NCI-H748 (cell line): ENCODE data around the gene OR10G8.

Experiments
- DNase-seq: peaks from one replicate; lab custom pipeline; 2025; ENCODE audit not compliant: unreplicated experiment; lab: John Stamatoyannopoulos, UW

Gene OR10G8

GRCh38 chr11:124077266-124077665 is 50.7 kb downstream of the OR10G8 start:
- DNase-seq, result no peak

DNA sequence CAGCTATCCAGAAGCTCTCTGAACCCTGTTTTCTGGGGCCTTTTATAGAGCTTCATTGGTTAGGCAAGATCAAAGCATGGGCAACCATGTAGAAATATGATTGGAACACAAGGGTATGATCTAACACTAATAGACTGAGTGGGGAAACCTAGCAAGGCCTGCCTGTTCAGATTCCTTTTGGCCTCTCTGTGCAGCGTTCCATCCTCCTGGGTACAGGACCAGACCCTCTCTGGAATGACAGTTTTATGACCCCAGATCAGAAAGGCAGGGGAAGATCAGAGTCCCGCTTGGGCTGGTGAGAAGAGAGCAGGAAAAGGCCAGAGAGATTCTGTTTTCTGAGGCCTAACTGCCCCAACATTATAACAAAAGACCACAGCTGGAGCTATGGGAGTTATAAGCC is 52.0 kb downstream of the OR10G8 start:
- no peak for DNase-seq

GRCh38 chr11:124079631-124080326 is 53.2 kb downstream of the OR10G8 start:
- no peak for DNase-seq
